NCI-H2107 treated with DMSO at 0.1 percent for 48 hours (cell line): ENCODE results near the gene MTNR1A.
A peak's percentile ranks its signal among the peaks of the same experiment; 100 is the strongest.

Source experiments
- DNase-seq: peaks from one replicate; lab custom pipeline; 2025; ENCODE audit not compliant: unreplicated experiment; lab: John Stamatoyannopoulos, UW

MTNR1A gene

GRCh38 chr4:186554914-186555827 is at the start of gene MTNR1A:
Gene MTNR1A, minus strand, starts transcription at chr4:186555567. Its CDS starts 202 bp downstream, at chr4:186555365.
- DNase-seq, result no peak

- DNase-seq, result peak; percentile 52
These were observed 48.9 kb upstream of the MTNR1A start for GRCh38 chr4:186604124-186604807.

GRCh38 chr4:186602978-186603377 is 47.6 kb upstream of the MTNR1A start:
- DNase-seq, result no peak

- no peak for DNase-seq
These were observed 44.1 kb upstream of the MTNR1A start for GRCh38 chr4:186599483-186599882.

- no peak for DNase-seq
These were observed 43.3 kb upstream of the MTNR1A start for GRCh38 chr4:186598686-186599085.

GRCh38 chr4:186596850-186597390 is 41.6 kb upstream of the MTNR1A start:
- DNase-seq, result no peak

GRCh38 chr4:186596346-186596745 is 41.0 kb upstream of the MTNR1A start:
- DNase-seq, result no peak

GRCh38 chr4:186593587-186593973 is 38.2 kb upstream of the MTNR1A start:
- no peak for DNase-seq

GRCh38 chr4:186592966-186593586 is 37.7 kb upstream of the MTNR1A start:
- no peak for DNase-seq

GRCh38 chr4:186592445-186592844 is 37.1 kb upstream of the MTNR1A start:
- DNase-seq, result peak; percentile 55

GRCh38 chr4:186591651-186592050 is 36.3 kb upstream of the MTNR1A start:
- DNase-seq, result no peak

- DNase-seq, result no peak
These were observed 33.1 kb upstream of the MTNR1A start for GRCh38 chr4:186588503-186588902.

- DNase-seq, result peak; percentile 6
These were observed 32.1 kb upstream of the MTNR1A start for GRCh38 chr4:186587416-186588018.

GRCh38 chr4:186586205-186586604 is 30.8 kb upstream of the MTNR1A start:
- DNase-seq, result no peak

GRCh38 chr4:186584912-186585311 is 29.5 kb upstream of the MTNR1A start:
- DNase-seq, result no peak

- DNase-seq, result no peak
These were observed 26.1 kb upstream of the MTNR1A start for GRCh38 chr4:186581421-186581820.

GRCh38 chr4:186580669-186581068 is 25.3 kb upstream of the MTNR1A start:
- DNase-seq, result no peak

GRCh38 chr4:186570193-186570996 is 15.0 kb upstream of the MTNR1A start:
- DNase-seq, result no peak

- DNase-seq, result no peak
These were observed 14.3 kb upstream of the MTNR1A start for GRCh38 chr4:186569533-186570192.

- DNase-seq, result no peak
These were observed 10.7 kb upstream of the MTNR1A start for GRCh38 chr4:186566068-186566467.
